ENCODE measurements around the gene PRDM11.

- TF ChIP-seq EZH2 (IDR thresholded peaks at IDR 0.05; ENCODE audit: borderline replicate concordance, low read depth, low read length, severe bottlenecking), result no peak
- TF ChIP-seq CTCF (IDR thresholded peaks at IDR 0.05; ENCODE audit: borderline replicate concordance, extremely low read depth, low read length, poor library complexity, severe bottlenecking), result no peak
Measured at GRCh38 chr11:45270946-45271716, 124.7 kb downstream of the PRDM11 start.

All from DND-41 (cell line).